ENCODE data around the gene STYXL1. TPM values are rescaled to one million over a fixed set of nuclear protein-coding genes. Genes with fewer than 3 reads are reported as not detected.

STYXL1 gene
- total and polyA plus RNA-seq, 12 donors: 20.9 to 82.0 (median 50.8) TPM

DNA sequence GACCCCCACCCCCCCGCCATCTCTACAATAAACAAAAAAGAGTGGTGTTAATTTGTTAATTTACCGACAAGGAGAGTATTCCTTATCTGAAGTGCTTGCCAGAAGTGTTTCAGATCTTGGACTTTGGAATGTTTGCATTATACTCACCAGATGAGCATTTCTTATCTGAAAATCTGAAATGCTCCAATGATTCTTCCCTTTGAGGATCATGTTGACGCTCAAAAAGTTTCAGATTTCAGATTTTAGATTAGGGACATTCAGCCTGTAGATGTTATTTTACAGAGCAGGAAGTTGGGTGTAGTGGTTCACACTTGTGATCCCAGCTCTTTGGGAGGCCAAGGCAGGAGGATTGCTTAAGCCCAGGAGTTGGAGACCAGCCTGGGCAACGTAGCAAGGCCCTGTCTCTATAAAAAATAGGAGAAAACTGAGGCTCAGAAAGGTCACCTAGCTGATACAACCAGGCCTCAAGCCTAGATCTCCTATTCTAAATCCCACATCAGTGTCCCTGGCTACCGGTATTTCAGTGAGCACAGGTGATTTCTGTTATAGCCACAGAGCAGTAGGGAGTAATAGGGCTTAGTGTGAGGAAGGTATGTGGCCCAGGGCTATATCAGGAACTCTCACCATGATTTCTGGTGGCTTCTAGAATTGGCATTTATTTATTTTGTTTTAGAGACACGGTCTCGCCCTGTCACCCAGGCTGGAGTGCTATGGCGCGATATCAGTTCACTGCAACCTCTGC is 88.8 kb downstream of the STYXL1 start:
- peak overlapping the region in 2 of 5 donors; percentile 2 to 6 for H3K27ac ChIP-seq
- no peak overlapping the region for H3K4me3 ChIP-seq
- DNase-seq: no peak
- H3K27me3 ChIP-seq: no peaks in the 10 kb centered on the region
- intact Hi-C loops (cut with DNase I): no loop called here
- H3K4me1 ChIP-seq (replicated peaks in 1 of 2): peaks cover 31 to 51% of the 10 kb centered on the region in 2 donors
- no peaks in the 10 kb centered on the region for H3K9me3 ChIP-seq (replicated peaks in 1 of 3)
- peaks cover 0 to 61% of the 10 kb centered on the region in 2 donors for H3K36me3 ChIP-seq (replicated peaks in 1 of 2)
- 78 to 89% (median 86%) methylated on average over 9 of the region's 9 CpGs for WGBS, 4 donors
- TF ChIP-seq POLR2A (IDR thresholded peaks at IDR 0.05): no peak
- TF ChIP-seq, protein P1, sequence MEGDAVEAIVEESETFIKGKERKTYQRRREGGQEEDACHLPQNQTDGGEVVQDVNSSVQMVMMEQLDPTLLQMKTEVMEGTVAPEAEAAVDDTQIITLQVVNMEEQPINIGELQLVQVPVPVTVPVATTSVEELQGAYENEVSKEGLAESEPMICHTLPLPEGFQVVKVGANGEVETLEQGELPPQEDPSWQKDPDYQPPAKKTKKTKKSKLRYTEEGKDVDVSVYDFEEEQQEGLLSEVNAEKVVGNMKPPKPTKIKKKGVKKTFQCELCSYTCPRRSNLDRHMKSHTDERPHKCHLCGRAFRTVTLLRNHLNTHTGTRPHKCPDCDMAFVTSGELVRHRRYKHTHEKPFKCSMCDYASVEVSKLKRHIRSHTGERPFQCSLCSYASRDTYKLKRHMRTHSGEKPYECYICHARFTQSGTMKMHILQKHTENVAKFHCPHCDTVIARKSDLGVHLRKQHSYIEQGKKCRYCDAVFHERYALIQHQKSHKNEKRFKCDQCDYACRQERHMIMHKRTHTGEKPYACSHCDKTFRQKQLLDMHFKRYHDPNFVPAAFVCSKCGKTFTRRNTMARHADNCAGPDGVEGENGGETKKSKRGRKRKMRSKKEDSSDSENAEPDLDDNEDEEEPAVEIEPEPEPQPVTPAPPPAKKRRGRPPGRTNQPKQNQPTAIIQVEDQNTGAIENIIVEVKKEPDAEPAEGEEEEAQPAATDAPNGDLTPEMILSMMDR (IDR thresholded peaks at IDR 0.05): no peak

DNA sequence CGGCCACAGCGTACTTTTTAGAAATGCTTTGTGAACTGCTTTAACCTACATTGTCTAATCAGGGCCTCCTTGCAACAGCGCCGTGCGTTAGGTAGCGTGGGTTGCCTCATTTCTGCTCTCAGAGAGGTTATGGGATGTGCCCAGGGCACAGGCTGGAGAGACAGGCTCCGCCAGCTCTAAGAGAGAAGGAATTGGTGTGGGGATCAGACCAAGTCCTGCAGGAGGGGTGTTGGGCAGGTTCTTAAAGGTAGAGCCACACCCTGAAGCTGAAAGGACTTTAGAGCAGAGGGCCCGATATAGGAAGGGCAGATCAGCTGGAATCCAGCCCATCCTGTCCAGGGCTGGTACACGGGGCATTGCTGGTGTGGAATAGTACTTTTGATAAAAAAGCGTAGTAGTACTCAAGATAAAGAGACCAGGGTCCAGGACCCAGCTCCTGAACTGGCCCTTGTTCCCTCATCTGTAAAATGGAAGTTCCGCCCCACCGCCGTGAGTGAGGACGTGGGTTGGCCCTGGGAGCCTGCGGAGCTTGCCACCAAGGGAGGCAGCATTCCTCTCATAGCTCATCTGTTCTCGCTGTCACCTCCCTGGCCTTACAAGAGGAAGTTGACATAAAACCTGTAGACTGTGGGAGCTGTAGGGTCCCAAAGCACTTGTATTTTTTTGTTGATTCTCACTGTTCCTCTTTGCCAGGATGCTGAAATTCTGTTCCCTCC is 90.6 kb downstream of the STYXL1 start:
- H3K36me3 ChIP-seq (replicated peaks in 1 of 2): peaks cover 0 to 64% of the 10 kb centered on the region in 2 donors

DNA sequence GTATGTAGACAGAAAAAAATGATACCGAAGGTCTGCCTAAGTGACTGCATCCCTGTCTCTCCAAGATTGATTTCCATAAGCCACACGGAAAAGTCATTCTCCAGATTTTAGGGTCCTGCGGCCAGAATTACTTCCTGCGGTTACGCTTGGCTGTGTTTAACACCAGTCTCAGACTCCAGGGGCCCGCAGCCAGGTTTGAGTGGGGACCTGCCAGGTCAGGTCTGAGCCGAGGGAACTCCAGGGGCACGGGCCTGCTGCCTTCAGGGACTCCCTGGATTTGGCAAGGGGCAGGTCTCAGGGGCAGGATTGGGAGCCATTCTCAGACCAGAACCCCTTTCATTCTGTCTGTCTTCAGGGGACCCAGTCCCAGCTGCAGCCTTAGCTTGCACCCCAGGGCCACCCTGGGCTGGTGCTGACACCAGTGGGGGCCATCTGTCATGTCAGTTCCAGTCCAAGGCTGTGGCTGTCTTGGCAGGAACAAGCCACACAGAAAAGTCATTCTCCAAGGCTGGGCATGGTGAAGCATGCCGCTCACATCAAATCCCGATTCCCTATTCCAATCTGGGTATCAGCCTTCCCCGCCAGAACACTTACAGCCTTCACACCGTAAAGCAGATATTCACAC is 92.4 kb downstream of the STYXL1 start:
- no peaks in the 10 kb centered on the region for H3K27me3 ChIP-seq
- peak overlapping the region; percentile 26 to 87 (median 59) for H3K27ac ChIP-seq
- peak; percentile 51 to 83 (median 75) for DNase-seq
- intact Hi-C loops (cut with DNase I): no loop called here
- H3K9me3 ChIP-seq (replicated peaks in 1 of 3): no peaks in the 10 kb centered on the region
- no peak overlapping the region for H3K4me3 ChIP-seq
- H3K4me1 ChIP-seq (replicated peaks in 1 of 2): peaks cover 15 to 47% of the 10 kb centered on the region in 2 donors
- peaks cover 0 to 61% of the 10 kb centered on the region in 2 donors for H3K36me3 ChIP-seq (replicated peaks in 1 of 2)
- TF ChIP-seq, protein P1 (IDR thresholded peaks at IDR 0.05): no peak
- no peak for TF ChIP-seq POLR2A (IDR thresholded peaks at IDR 0.05)
- 41 to 45% (median 43%) methylated on average over 11 to 12 of the region's 12 CpGs for WGBS, 4 donors

More for the DNA sequence above, 90.6 kb downstream of the STYXL1 start:
- no peak overlapping the region for H3K4me3 ChIP-seq
- H3K27ac ChIP-seq: peak overlapping the region in 3 of 5 donors; percentile 40 to 87 (median 54)
- no peaks in the 10 kb centered on the region for H3K27me3 ChIP-seq
- TF ChIP-seq POLR2A (IDR thresholded peaks at IDR 0.05): no peak
- TF ChIP-seq, protein P1 (IDR thresholded peaks at IDR 0.05): no peak
- H3K9me3 ChIP-seq (replicated peaks in 1 of 3): no peaks in the 10 kb centered on the region
- no peak for DNase-seq
- H3K4me1 ChIP-seq (replicated peaks in 1 of 2): peaks cover 16 to 42% of the 10 kb centered on the region in 2 donors
- intact Hi-C loops (cut with DNase I): no loop called here
- 81 to 89% (median 84%) methylated on average over 16 of the region's 16 CpGs for WGBS, 4 donors

DNA sequence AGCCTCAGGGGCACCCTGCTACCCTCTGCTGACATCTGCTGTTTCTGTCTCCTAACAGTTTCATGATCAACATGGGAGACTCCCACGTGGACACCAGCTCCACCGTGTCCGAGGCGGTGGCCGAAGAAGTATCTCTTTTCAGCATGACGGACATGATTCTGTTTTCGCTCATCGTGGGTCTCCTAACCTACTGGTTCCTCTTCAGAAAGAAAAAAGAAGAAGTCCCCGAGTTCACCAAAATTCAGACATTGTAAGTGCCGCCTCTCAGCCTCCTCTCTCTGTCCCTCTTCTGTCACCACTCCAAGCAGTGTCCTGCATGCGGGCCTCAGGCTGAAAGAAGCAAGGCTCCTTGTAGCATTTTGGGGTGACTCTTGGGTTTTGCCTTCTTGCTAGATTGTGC is 93.9 kb downstream of the STYXL1 start:
- no peaks in the 10 kb centered on the region for H3K27me3 ChIP-seq
- H3K36me3 ChIP-seq (replicated peaks in 1 of 2): peaks cover 0 to 51% of the 10 kb centered on the region in 2 donors
- intact Hi-C loops (cut with DNase I): no loop called here
- WGBS, 4 donors: 68 to 83% (median 75%) methylated on average over 10 to 11 of the region's 11 CpGs
- H3K4me3 ChIP-seq: no peak overlapping the region
- peaks cover 16 to 59% of the 10 kb centered on the region in 2 donors for H3K4me1 ChIP-seq (replicated peaks in 1 of 2)
- no peaks in the 10 kb centered on the region for H3K9me3 ChIP-seq (replicated peaks in 1 of 3)
- DNase-seq: no peak
- peak overlapping the region in 4 of 5 donors; percentile 33 to 87 (median 70) for H3K27ac ChIP-seq
- no peak for TF ChIP-seq POLR2A (IDR thresholded peaks at IDR 0.05)
- TF ChIP-seq, protein P1 (IDR thresholded peaks at IDR 0.05): no peak
